Measurements from ENCODE around the gene CD69.

The CD69 gene

GRCh38 chr12:9756706-9757105 lies 4.0 kb downstream of the CD69 start:
- Histone ChIP-seq H3F3A (ENCODE audit: insufficient read depth, low read length) (no peaks in the 10 kb centered on the region), H3K4me2 (ENCODE audit: low read depth, low read length) (no peak overlapping the region), H3K9ac (ENCODE audit: low read length) (no peak overlapping the region), H4K20me1 (ENCODE audit: insufficient read depth, low read length) (no peaks in the 10 kb centered on the region), H3K27ac (ENCODE audit: low read length) (no peak overlapping the region), H3K4me3 (ENCODE audit: low read length) (no peak overlapping the region), H3K27me3 (replicated peaks; ENCODE audit: insufficient read depth, low read length) (no peaks in the 10 kb centered on the region), H3K9me2 (replicated peaks; ENCODE audit: insufficient read depth, low read length) (no peaks in the 10 kb centered on the region), H3K79me2 (ENCODE audit: low read length) (no peaks in the 10 kb centered on the region), H2AFZ (ENCODE audit: low read length) (no peak overlapping the region), H3K9me3 (replicated peaks; ENCODE audit: insufficient read depth, low read length) (no peaks in the 10 kb centered on the region), H3K4me1 (ENCODE audit: low read length) (no peaks in the 10 kb centered on the region), H3K36me3 (replicated peaks; ENCODE audit: insufficient read depth, low read length) (no peaks in the 10 kb centered on the region)
- DNase-seq, result no peak
- no peak for TF ChIP-seq EZH2 (optimal IDR thresholded peaks at IDR 0.05; ENCODE audit: low read depth, low read length)
- TF ChIP-seq EZH2phosphoT487 (IDR thresholded peaks at IDR 0.05; ENCODE audit: low read length), result no peak
- TF ChIP-seq CTCF (IDR thresholded peaks at IDR 0.05; ENCODE audit: low read length), result no peak

- H3K36me3 ChIP-seq (replicated peaks; ENCODE audit: insufficient read depth, low read length), result no peaks in the 10 kb centered on the region
- H3K4me1 ChIP-seq (ENCODE audit: low read length), result no peaks in the 10 kb centered on the region
- H3K27me3 ChIP-seq (replicated peaks; ENCODE audit: insufficient read depth, low read length), result no peaks in the 10 kb centered on the region
- no peaks in the 10 kb centered on the region for H3K9me3 ChIP-seq (replicated peaks; ENCODE audit: insufficient read depth, low read length)
- H3K9me2 ChIP-seq (replicated peaks; ENCODE audit: insufficient read depth, low read length), result no peaks in the 10 kb centered on the region
- no peaks in the 10 kb centered on the region for H3K79me2 ChIP-seq (ENCODE audit: low read length)
- H3K4me2 ChIP-seq (ENCODE audit: low read depth, low read length), result no peak overlapping the region
- H3K27ac ChIP-seq (ENCODE audit: low read length), result no peak overlapping the region
- H3F3A ChIP-seq (ENCODE audit: insufficient read depth, low read length), result no peaks in the 10 kb centered on the region
- TF ChIP-seq EZH2 (optimal IDR thresholded peaks at IDR 0.05; ENCODE audit: low read depth, low read length), result no peak
- no peak for TF ChIP-seq CTCF (IDR thresholded peaks at IDR 0.05; ENCODE audit: low read length)
- TF ChIP-seq EZH2phosphoT487 (IDR thresholded peaks at IDR 0.05; ENCODE audit: low read length), result no peak
- H3K4me3 ChIP-seq (ENCODE audit: low read length), result no peak overlapping the region
- no peak overlapping the region for H2AFZ ChIP-seq (ENCODE audit: low read length)
- no peaks in the 10 kb centered on the region for H4K20me1 ChIP-seq (ENCODE audit: insufficient read depth, low read length)
- no peak overlapping the region for H3K9ac ChIP-seq (ENCODE audit: low read length)
- no peak for DNase-seq
These were observed 4.5 kb downstream of the CD69 start for GRCh38 chr12:9756170-9756569.

GRCh38 chr12:9755567-9755966 lies 5.1 kb downstream of the CD69 start:
- no peaks in the 10 kb centered on the region for H3K79me2 ChIP-seq (ENCODE audit: low read length)
- H3K4me2 ChIP-seq (ENCODE audit: low read depth, low read length), result no peak overlapping the region
- no peaks in the 10 kb centered on the region for H3K36me3 ChIP-seq (replicated peaks; ENCODE audit: insufficient read depth, low read length)
- H3K9me3 ChIP-seq (replicated peaks; ENCODE audit: insufficient read depth, low read length), result no peaks in the 10 kb centered on the region
- H3K27ac ChIP-seq (ENCODE audit: low read length), result no peak overlapping the region
- H3K27me3 ChIP-seq (replicated peaks; ENCODE audit: insufficient read depth, low read length), result no peaks in the 10 kb centered on the region
- H4K20me1 ChIP-seq (ENCODE audit: insufficient read depth, low read length), result no peaks in the 10 kb centered on the region
- H3K4me3 ChIP-seq (ENCODE audit: low read length), result no peak overlapping the region
- no peak overlapping the region for H3K9ac ChIP-seq (ENCODE audit: low read length)
- H3F3A ChIP-seq (ENCODE audit: insufficient read depth, low read length), result no peaks in the 10 kb centered on the region
- TF ChIP-seq CTCF (IDR thresholded peaks at IDR 0.05; ENCODE audit: low read length) (no peak), EZH2phosphoT487 (IDR thresholded peaks at IDR 0.05; ENCODE audit: low read length) (no peak), EZH2 (optimal IDR thresholded peaks at IDR 0.05; ENCODE audit: low read depth, low read length) (no peak)
- H3K4me1 ChIP-seq (ENCODE audit: low read length), result no peaks in the 10 kb centered on the region
- no peak for DNase-seq
- H3K9me2 ChIP-seq (replicated peaks; ENCODE audit: insufficient read depth, low read length), result no peaks in the 10 kb centered on the region
- H2AFZ ChIP-seq (ENCODE audit: low read length), result no peak overlapping the region

All from MM.1S (cell line).